OCI-LY7 (cell line): ENCODE measurements around the gene MRPS6.

Experiments used
- CTCF ChIP-seq: fragments of 200-600 bp; sonication (generic); conservative IDR thresholded peaks from 2 replicates; pipeline ENCODE4 v1.5.1; 2014; ENCODE audit warnings: mild to moderate bottlenecking, antibody characterized with exemption, low read length, moderate library complexity, mixed read lengths
- EZH2phosphoT487 ChIP-seq: fragments of 200-600 bp; sonication (generic); IDR thresholded peaks from 2 replicates; pipeline ENCODE4 v1.6.1; 2018; ENCODE audit warnings: low read depth, borderline replicate concordance, mild to moderate bottlenecking, mixed run types, antibody characterized with exemption, low read length, moderate library complexity, mixed read lengths

- TF ChIP-seq EZH2phosphoT487 (no peak), CTCF (no peak)
Measured at GRCh38 chr21:34120867-34121266, 47.5 kb downstream of the MRPS6 start.
